KBM-7 (cell line): ENCODE measurements around the gene SLAMF6.
"Not testable (repeated sequence)": the region's sequence is repeated elsewhere in the genome, so short reads cannot be mapped to it uniquely, and the experiment has no call there.

Source experiments
- DNase-seq: peaks from one replicate; pipeline ENCODE4 v3.0.0-alpha.2; 2015
- in situ Hi-C: fragments of 300-500 bp; cut with MboI; formaldehyde crosslinking; loops from 2 replicates; pipeline ENCODE4 v1.14.3; 2020; ENCODE audit warnings: low sequenced_read_pairs, low pct_unique_long_range_greater_than_20kb, mixed read lengths

The SLAMF6 gene

DNA sequence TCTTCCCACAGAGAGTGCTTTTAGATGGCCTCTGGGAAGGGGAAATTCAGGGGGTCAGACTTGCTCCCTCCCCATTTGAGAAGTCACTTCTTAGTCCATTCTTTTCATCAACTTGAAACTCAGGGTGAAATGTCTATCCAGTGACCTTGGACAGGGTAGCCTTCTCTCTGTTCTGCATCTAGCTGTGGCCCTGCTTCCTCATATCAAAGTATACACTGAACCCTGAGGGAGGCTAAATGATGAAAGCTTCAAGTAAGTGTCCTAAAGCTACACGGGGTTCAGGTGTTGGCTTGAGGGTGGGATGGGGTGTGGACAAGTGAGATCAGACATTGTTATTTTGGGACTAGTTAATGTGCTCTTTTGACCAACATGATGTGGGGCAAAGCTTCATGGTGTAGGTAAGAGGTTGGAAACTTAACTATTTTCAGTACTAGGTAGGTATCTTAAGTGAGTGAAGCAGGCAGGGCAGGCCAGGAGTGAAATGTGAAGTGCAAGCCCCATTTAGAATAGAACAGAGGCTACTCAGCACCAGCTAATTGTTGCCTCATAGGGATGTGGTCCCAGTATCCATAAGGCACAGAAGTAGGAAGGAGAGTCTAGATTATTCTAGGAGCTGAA is 41.0 kb downstream of the SLAMF6 start:
- no peak for DNase-seq
- in situ Hi-C loops = loop anchor here (10.0 kb wide), 1 partner anchor 57 kb away; no protein-coding TSS in a partner anchor

GRCh38 chr1:160480781-160481180 is 42.3 kb downstream of the SLAMF6 start:
- in situ Hi-C loops = loop anchor here (10.0 kb wide), 1 partner anchor 56 kb away; no protein-coding TSS in a partner anchor
- DNase-seq = not testable (repeated sequence)

DNA sequence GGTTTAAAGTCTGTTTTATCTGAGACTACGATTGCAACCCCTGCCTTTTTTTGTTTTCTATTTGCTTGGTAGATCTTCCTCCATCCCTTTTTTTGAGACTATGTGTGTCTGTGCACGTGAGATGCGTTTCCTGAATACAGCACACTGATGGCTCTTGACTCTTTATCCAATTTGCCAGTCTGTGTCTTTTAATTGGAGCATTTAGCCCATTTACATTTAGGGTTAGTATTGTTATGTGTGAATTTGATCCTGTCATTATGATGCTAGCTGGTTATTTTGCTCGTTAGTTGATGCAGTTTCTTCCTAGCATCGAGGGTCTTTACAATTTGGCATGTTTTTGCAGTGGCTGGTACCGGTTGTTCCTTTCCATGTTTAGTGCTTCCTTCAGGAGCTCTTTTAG is 44.0 kb downstream of the SLAMF6 start:
- DNase-seq, in situ Hi-C loops: not testable (repeated sequence)

GRCh38 chr1:160474392-160475242 is 48.4 kb downstream of the SLAMF6 start:
- in situ Hi-C loops = no loop called here
- peak; percentile 40 for DNase-seq

- in situ Hi-C loops = no loop called here
- no peak for DNase-seq
Measured at GRCh38 chr1:160472112-160472511, 50.9 kb downstream of the SLAMF6 start.

DNA sequence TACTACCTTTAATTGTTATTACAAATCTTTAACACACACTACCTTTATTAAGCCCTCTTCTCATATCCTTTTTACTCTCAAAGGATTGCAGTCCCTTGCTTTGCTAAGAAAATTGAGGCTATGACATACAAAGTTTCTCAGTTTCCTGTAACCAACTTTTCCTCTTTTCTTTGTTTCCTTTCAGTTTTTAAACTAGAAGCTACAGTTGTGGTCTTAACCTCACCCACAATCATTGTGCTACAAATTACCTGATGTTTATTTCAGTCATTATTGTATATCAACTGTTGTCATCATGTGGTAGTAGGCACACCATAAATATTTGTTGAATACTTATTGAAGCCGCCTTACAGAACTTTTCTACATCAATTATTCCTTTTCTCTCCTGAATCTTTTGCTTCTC is 51.8 kb downstream of the SLAMF6 start:
- no peak for DNase-seq
- in situ Hi-C loops = no loop called here

- in situ Hi-C loops = no loop called here
- no peak for DNase-seq
Measured at GRCh38 chr1:160467576-160467975, 55.5 kb downstream of the SLAMF6 start.

DNA sequence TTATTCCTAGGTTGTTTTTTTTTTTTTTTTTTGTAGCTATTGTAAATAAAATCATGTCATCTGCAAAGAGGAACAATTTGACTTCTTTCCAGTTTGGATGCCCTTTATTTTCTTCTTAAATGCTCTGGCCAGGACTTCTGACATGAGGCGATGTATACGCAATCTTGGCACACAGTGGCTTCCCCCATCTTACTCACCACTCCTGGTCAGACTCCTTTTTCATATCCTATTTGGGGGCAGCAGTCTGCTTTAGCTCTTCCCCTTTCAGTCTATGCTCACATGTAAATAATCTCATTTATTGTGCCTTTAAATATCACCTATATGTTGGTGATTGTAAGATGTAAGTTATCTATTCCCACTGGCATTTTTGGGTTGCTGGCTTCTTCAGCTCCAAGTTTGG is 56.1 kb downstream of the SLAMF6 start:
- in situ Hi-C loops = no loop called here
- DNase-seq = no peak

GRCh38 chr1:160465123-160465522 is 57.9 kb downstream of the SLAMF6 start:
- DNase-seq = no peak
- in situ Hi-C loops = no loop called here

DNA sequence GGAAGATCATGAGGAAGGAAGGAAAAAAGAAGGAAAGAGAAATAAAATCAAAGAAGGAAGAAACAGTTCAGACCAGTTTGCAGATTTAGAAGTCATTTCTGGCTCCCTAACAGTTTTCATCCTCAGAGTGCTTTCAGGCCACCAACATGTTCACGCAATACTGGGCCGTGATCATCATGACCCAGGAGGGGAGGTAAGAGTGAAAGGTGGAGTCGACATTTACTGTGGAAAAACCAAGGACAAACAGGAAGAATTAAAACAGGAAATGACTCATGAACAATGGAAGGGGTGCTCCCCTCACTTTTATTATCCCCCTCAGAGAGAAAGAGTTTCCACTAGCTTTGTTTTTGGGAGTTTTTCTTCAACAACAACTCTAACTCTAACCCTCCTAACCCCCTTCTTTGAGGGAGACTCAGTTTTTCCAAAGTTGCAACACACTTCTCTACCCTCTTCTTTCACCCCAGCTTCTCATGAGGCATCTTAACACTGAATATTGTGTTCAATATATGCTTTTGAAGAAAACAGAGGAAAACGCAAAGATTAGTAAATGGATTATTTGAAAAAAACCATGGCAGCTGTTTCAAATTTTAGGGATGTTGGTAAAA is 62.3 kb downstream of the SLAMF6 start:
- DNase-seq = peak; percentile 58
- in situ Hi-C loops = no loop called here

GRCh38 chr1:160460214-160460642 is 62.8 kb downstream of the SLAMF6 start:
- no peak for DNase-seq
- in situ Hi-C loops = no loop called here

DNA sequence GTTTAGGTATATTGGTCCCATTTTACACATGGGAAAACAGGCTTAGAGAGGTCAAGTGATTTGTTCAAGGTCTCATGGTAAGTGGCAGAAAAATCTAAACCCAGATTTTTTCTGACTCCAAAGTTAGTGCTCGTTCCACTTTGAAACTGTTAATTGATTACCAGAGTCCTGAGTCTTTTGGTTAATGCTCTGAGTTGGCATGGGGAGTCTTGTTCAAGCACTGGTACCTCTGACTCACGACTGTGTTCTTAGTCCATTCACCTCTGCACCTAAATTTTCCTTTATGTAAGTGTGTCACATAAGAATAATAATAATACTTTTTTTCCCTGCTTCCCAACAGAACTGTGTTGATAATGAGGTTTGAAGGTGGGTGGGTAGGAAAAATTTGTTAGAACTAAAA is 63.4 kb downstream of the SLAMF6 start:
- no peak for DNase-seq

DNA sequence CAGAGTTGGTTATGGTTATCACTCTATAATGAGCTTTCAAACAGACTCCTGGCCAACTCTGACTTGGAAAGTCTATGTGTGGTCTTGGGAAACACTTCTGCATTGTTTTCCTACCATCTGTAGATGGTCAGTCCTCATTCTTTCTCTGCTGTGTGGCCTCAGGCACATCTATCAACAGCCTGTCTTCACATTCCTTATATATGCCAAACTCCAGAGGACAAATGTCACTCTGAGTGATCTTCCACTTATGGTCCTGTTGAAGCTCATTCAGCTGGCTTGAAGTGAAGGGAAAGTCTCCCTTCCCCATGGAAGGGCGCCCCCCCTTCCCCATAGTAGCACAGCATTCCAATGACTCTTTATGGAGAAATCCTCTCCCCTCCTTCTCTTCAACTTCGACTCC is 64.0 kb downstream of the SLAMF6 start:
- DNase-seq = no peak
- in situ Hi-C loops = no loop called here

More for the DNA sequence above, 63.4 kb downstream of the SLAMF6 start:
- in situ Hi-C loops = no loop called here

DNA sequence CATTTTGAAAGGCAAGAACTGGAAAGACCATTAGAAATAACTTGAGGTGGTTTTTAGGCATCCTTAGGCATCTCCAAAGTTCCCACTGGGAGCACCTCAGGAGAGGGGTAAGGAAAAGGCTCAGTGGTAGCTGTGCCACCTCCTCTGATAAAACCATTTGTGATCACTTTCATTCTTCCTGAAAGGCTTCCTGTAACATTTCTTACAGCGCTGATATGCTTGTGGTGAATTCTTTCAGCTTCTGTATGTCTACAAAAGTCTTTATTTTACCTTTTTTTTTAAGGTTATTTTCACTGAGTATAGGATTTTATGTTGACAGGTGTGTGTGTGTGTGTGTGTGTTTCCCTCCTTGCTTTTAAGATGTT is 67.9 kb downstream of the SLAMF6 start:
- in situ Hi-C loops = no loop called here
- no peak for DNase-seq

- DNase-seq = no peak
- in situ Hi-C loops = no loop called here
Measured at GRCh38 chr1:160454371-160455152, 68.5 kb downstream of the SLAMF6 start.

- in situ Hi-C loops = no loop called here
Measured at GRCh38 chr1:160453443-160453842, 69.6 kb downstream of the SLAMF6 start.

DNA sequence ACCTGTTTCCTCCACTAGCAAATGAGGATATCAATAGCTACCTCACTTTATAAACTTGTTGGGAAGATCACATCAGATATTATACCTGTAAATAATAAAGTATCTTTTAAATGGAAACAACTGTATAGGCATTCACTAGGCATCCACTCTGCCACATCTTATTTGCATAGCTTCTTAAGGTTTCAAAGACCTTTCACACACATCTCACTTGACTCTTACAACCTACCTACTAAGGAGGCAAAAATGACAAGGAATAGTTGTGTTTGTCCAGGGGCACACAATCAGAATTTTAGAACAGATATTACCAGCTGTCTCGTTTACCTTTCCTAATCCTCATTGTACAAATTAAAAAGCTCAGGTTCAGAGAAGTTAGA is 71.2 kb downstream of the SLAMF6 start:
- in situ Hi-C loops = no loop called here
- no peak for DNase-seq

More at GRCh38 chr1:160453443-160453842, 69.6 kb downstream of the SLAMF6 start:
- no peak for DNase-seq

DNA sequence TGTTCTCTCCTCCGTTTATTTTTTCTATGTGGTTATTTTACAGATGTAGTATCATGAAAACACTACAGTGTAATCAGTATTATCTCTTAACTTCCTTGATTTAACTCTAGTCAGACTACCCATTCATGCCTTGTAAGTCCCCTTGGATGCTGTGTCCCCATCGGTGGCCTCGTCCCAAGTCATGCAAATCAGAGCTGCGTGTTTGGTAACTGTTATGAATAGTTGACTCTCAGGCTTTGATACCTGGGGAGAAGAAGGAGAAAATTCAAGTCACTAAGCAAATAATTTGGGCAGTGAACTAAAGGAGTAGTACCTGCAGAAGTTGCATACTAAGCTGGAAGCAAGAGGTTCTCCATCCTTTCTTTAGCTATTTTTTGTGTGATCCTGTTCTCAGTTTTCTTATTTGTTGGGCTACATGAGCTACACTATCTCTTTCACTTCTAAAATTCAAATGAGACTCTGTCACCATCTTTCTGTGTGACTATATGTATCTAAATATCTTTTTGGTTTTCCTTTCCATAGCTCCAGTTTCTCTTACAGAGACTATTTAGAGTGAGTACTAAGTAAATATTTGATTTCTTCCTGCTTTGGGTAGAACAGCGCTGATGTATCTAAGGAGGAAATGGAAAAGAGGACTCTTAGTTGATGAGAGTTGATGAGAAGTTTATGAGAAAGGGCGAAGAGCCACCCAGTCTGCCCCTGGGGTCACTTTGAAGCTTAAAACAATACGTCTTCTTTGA is 71.8 kb downstream of the SLAMF6 start:
- in situ Hi-C loops = no loop called here
- no peak for DNase-seq

- in situ Hi-C loops = no loop called here
- no peak for DNase-seq
Measured at GRCh38 chr1:160449494-160449893, 73.6 kb downstream of the SLAMF6 start.
